ENCODE data around the gene DNM1.

The DNM1 gene

DNA sequence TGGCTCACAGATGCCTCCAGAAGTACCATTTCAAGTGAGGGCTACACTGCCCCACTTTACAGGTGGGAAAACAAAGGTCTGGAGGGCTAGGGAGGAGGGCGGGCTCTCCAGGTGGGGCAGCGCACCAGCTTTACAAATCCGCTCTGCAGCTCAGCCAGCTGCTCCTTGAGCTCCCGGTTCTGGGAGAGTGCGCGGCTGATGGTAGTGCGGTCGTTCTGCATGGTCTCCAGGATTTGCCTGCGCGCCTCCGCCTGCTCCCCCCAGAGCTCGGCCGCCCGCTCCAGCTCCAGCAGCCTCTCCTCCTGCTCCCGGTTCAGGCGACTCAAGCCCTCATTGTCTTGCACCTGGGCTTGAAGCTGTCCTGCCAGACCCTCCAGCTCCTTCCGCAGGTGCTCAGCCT, 57.2 kb downstream of the DNM1 start:
- no peak for DNase-seq (ENCODE audit: insufficient read length, low spot score)
- no peak for FAIRE-seq
- TF ChIP-seq, protein P1, sequence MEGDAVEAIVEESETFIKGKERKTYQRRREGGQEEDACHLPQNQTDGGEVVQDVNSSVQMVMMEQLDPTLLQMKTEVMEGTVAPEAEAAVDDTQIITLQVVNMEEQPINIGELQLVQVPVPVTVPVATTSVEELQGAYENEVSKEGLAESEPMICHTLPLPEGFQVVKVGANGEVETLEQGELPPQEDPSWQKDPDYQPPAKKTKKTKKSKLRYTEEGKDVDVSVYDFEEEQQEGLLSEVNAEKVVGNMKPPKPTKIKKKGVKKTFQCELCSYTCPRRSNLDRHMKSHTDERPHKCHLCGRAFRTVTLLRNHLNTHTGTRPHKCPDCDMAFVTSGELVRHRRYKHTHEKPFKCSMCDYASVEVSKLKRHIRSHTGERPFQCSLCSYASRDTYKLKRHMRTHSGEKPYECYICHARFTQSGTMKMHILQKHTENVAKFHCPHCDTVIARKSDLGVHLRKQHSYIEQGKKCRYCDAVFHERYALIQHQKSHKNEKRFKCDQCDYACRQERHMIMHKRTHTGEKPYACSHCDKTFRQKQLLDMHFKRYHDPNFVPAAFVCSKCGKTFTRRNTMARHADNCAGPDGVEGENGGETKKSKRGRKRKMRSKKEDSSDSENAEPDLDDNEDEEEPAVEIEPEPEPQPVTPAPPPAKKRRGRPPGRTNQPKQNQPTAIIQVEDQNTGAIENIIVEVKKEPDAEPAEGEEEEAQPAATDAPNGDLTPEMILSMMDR (IDR thresholded peaks at IDR 0.05; ENCODE audit: insufficient read depth, missing control alignments), result no peak

DNA sequence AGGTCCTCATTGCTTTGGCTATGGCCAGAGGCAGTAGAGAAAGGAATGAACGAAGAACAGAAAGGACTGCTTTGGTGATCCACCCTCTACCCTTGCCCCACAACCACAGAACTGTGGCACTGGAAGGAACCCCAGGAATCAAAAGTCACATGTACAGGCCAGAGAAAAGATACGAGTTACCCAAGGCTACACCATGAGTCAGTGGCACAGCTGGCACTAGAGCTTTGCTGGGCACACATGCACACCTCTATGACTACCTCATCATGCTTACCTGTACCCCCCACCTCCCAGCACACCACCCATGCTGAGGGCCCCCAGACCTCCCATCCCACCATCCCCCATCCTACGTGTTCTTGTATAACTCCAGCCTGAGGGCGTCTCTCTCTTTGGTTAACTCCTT, 59.5 kb downstream of the DNM1 start:
- FAIRE-seq (no peak), DNase-seq (ENCODE audit: insufficient read length, low spot score) (no peak)
- TF ChIP-seq, protein P1 (IDR thresholded peaks at IDR 0.05; ENCODE audit: insufficient read depth, missing control alignments), result no peak

DNA sequence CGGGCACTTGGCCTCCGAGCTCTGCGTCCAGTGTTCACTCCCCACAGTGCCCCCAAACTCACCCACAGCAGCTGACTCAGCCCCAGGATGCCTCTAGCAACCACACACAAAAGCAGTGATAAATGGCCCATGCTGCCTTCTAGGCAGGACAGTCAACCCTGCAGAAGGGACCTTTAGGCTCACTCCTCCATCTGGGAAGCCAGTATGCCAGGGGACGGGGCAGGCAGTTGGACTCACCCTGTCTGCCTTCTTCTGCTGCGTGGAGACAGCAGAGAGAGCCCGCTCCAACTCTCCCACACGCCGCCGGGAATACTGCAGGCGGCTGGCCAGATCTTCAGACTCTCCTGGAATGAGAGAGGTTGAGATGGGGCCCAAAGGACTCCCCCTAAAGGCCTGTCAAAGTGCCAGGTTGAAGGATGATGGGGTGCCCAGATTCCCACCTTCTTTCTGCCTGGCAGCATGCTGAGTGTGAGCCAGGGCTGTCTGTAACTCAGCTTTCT, 62.2 kb downstream of the DNM1 start:
- FAIRE-seq, result no peak
- no peak for DNase-seq (ENCODE audit: insufficient read length, low spot score)
- TF ChIP-seq, protein P1 (IDR thresholded peaks at IDR 0.05; ENCODE audit: insufficient read depth, missing control alignments), result no peak

DNA sequence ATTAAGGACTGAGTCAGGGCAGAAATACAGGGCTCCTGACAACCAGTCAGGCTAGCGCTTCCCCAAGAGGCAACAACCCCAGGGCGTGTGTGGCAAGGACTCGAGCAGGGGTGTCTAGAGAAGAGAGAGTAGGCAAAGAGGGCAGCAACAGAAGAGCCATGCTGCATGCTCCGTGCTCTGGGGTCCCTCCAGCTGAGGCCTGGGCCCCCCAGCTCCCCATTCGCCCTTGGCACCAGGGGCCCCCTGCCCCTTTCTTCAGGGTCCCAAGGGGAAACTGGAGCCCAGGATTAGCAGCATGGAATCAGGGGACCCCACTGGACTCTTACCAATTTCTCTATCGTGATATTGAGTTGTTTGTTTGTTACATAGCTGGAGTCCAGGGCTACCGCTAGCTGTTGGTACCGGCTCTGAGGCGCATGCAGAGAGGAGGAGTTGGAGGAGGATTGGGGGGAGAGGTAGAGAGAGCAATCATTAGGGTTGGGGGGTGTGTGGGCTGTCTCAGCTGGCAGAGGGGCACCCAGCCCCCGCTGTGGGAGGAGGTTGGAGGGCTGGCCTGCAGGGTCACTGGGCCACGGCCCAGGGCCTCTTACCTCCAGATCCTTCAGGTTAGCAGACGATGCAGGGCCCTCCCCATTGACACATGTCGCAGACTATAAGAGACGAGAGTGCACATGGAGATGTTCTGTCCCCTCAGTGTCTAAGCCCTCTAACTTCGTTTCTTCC, 63.9 kb downstream of the DNM1 start:
- TF ChIP-seq, protein P1 (IDR thresholded peaks at IDR 0.05; ENCODE audit: insufficient read depth, missing control alignments), result no peak
- FAIRE-seq (no peak), DNase-seq (ENCODE audit: insufficient read length, low spot score) (no peak)

DNA sequence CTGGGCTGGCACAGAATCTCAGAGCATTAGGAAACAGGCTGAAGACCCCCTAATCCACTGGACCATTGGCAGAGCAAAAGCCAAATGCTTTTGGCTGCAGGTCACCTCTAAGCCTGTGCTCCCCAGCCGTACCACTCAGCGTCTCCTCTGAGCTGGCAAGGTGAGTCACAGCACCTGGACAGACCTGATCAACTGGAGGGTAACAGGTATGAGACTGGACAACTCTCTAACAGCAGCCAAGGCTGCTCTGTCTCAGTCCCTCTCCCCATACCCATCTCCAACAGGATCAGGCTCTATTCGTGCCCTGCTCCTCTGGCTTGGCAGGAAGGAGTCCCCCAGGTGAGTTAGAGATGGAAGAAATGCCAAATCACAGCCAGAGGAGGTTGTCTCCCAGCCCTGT, 67.9 kb downstream of the DNM1 start:
- FAIRE-seq (no peak), DNase-seq (ENCODE audit: insufficient read length, low spot score) (no peak)
- TF ChIP-seq, protein P1 (IDR thresholded peaks at IDR 0.05; ENCODE audit: insufficient read depth, missing control alignments), result no peak

DNA sequence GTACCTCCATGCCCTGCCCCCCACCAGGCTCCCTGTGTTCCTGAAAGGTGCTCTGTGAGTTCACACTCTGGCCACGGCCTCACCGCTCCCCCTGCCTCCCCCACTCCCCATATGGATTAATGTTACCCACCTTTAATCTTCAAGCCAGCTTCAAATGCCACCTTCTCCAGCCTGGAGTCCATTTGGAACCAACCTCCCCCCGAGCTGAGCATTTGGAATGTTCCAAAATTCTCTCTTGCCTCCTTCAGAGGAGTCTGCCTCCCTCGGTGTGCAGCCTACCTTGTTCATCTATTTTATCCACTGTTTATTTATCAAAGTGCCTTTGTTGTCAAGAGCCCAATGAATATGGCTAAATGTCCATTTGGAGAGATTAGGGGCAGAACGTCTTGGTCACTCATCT, 68.3 kb downstream of the DNM1 start:
- no peak for DNase-seq (ENCODE audit: insufficient read length, low spot score)
- FAIRE-seq, result no peak
- TF ChIP-seq, protein P1 (IDR thresholded peaks at IDR 0.05; ENCODE audit: insufficient read depth, missing control alignments), result no peak

DNA sequence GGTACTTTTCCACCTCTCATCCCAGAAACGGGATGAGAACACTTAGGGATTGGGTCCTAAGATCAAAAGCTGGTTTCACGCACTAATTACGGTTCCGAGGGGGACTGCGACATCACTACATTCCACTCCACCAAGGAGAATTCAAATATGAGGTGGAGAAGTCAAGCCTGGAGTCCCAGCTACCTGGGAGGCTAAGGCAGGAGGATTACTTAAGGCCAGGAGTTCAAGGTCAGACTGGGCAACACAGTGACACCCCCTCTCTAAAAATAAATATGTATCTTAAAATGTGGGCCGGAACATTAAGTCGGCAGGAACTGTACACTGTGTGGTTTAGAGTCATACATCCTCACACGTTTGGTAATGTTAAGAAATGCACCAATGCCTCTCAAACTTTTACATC, 71.1 kb downstream of the DNM1 start:
- TF ChIP-seq, protein P1 (IDR thresholded peaks at IDR 0.05; ENCODE audit: insufficient read depth, missing control alignments), result no peak
- FAIRE-seq (no peak), DNase-seq (ENCODE audit: insufficient read length, low spot score) (no peak)

All from D721Med (cell line).